COR-L47 (cell line): Measurements from ENCODE around the gene ASPA.

Experiments
- DNase-seq: peaks from one replicate; lab custom pipeline; 2025; lab: John Stamatoyannopoulos, UW

ASPA gene

GRCh38 chr17:3534881-3535252 is 59.1 kb downstream of the ASPA start:
- DNase-seq: no peak

- DNase-seq: no peak
These were observed 59.6 kb downstream of the ASPA start for GRCh38 chr17:3535253-3535995.

DNA sequence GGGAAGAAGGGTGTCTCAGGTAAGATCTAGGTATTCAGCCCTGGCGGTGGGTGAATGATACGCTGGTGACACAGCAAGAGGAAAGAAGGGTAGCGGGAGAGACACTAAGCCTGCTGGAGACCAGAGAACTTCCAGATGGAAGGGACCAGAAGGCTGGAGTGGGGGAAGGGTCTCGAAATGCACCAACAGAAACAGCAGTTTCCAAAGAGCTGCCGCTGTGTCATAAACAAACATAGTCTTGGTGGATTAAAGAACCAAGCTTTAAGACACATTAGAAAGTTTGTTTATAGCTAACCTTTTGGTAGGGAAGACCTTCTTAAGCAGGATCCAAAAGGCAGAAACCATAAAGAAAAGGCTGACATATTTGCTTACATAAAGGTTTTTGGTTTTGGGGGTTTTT is 60.9 kb downstream of the ASPA start:
- DNase-seq: no peak

DNA sequence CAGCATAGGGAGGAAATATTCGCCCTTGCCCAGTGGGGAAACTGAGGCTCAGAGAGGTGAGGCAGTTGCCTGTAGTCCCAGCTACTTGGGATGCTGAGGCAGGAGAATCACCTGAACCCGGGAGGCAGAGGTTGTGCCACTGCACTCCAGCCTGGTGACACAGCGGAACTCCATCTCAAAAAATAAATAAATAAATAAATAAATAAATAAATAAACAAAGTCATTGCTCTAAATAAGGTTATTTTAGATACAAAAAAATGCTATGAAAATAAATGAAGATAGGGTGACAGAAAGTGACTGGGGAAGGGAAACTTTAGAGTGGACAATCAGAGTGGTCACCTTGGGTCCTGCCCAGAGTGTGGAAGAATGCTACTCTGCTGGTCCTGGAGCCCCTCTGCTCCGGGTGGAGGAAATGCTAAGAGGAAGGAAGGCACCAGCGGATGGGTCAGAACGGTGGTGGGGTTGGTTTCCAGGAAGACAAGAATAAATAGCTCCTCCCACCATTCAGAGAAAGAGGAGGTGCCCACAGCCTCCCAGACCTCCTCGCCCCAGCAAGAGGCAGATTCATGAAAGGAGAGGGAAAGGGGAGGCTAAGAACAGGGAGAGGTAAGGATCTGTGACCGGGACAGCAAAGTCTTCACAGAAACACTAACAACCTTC is 64.2 kb downstream of the ASPA start:
- no peak for DNase-seq

DNA sequence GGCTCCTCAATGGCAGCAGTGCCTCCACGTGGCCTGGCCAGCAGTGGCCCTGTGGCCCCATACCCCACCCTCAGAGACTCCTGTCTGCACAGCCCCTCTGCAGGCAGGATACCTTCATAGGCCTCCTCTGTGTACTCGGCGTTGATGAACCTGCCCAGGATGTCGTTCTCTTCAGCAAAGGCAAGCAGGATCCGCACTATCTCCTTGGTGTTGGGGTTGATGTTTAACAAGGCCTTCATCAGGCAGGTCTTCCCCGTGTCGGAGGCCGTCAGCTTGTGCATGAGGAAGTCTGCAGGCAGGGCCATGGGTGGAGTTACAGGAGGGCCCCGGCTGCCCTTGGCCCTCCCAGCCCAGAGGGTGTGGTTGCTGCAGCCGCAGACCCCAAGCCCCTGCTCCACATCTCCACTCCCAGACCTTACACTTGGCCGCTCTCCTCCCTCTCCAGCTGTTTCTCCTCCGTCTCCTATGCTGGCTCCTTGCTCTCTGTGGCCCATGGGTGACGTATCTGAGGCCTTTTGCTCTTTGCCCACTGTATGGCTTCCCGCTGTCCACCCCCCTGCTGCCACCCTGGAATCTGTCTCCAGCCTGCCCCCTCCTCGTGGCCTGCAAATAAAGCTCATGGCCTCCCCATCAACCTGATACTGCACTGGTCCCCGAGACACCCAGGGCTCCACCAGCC is 66.8 kb downstream of the ASPA start:
- DNase-seq: no peak

DNA sequence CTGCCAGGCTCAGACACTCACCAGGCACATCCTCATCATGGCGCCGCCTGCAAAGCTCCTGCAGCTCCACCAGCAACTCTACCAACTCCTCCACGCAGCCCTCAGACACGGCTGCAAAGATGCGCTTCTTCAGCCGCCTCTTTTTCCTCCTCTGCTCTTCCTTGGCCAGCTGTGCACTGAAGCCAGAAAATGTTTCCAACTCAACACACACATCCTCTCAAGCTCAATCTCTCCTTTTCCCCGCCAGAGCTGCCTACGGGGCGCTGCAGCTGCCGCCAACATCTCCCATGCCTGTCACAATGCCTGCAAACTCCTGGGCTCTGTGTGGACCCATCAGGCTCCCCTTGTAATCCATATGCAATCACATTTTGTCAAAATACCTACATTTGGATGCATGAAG is 67.7 kb downstream of the ASPA start:
- no peak for DNase-seq

DNA sequence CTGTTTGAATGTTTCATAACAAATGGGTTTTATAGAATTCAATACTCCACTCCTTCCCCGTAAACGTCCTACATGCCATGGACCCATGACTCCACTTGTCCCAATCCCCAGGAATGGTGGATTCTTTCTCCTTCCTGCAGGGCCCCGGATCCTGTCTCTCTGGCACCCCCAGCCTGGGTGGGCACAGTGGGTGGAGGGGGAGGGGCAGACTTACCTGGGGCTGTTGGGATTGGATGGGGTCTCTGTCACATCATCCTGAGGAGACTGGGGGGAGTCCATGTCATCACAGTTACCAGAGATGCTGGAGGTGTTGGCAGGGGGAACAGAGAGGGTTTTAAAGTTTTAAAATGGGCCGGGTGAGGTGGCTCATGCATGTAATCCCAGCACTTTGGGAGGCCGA is 68.6 kb downstream of the ASPA start:
- no peak for DNase-seq

- DNase-seq: no peak
These were observed 69.4 kb downstream of the ASPA start for GRCh38 chr17:3545151-3545550.

DNA sequence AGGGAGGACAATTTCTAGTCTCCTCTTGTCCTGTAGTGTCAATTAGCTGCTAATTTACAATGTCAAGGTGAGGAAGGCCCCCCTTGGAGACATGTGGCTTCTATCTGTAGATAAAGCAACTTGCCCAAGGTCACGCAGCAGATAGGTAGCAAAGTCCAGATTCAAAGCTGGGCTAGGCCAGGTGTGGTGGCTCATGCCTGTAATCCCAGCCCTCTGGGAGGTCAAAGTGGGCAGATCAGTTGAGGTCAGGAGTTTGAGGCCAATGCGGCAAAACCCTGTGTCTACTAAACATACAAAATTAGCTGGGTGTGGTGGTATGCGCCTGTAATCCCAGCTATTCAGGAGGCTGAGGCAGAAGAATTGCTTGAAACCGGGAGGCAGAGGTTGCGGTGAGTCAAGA is 70.7 kb downstream of the ASPA start:
- DNase-seq: no peak

DNA sequence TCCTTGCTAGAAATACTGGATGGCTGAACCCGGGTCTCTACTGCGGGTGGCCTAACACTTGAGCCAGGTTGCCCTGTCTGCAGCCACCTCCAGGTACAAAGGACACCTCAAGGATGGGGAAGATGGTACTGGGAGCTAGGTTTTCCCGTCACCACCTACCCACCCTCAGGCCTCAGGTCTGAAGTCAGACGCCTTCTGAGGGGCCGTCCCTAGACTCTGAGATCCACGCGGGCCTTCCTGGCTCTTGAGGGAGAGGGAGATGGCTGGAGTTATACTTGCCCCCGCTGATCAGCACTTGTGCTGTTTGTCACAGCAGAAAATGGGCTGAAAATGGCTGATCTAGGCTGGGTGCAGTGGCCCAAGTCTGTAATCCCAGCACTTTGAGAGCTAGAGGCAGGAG is 71.2 kb downstream of the ASPA start:
- DNase-seq: no peak

GRCh38 chr17:3547628-3548027 is 71.8 kb downstream of the ASPA start:
- no peak for DNase-seq

- DNase-seq: no peak
These were observed 73.9 kb downstream of the ASPA start for GRCh38 chr17:3549610-3550162.

DNA sequence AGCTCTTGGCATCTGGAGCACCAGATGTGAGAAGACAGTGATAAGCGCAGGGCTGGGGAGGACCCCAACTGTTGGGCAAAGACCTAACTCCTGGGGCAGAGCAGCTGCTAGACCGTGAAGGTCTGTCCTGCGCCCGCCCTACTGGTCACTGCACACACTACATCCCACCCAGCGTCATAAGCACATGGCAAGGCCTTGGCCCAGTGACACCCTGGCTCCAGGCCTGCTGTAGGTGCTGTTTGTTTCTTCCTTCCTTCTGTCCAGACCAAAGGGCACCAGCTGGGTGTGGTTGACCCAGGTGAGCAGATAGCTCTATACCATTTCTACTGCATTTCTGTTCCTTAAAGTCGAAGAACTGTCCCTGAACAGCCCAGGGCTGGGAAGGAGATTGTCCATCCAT is 75.4 kb downstream of the ASPA start:
- DNase-seq: no peak

DNA sequence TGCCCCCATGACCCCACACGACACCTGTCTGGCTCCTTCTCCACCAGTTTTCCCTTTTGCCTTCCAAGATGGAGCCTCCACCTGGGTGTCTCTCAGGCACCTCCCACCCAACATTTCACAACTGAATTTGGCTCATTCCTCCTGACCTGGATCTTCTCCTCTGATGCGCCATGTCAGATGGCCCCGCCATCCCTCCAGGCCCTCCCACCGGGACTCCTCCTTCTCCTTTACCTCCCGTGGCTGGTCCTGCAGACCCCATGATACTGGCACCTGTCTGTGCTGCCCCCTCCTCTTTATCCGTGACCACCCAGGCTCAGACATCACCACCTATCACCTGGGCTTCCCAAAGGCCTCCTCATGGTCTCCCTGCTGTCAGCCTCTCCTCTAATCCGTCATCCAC is 77.1 kb downstream of the ASPA start:
- no peak for DNase-seq
